Activated CD8-positive, alpha-beta memory T cell treated with anti-CD3 and anti-CD28 coated beads, Interleukin-2, amount 50 U/mL, for 1 hour (primary cell): ENCODE measurements around the gene VIT.
"Not testable (repeated sequence)": the region's sequence is repeated elsewhere in the genome, so short reads cannot be mapped to it uniquely, and the experiment has no call there.

Experiments
- DNase-seq: peaks from one replicate; pipeline ENCODE4 v3.0.0-alpha.2; 2020; ENCODE audit errors: extremely low read depth

VIT gene

GRCh38 chr2:36677996-36678605, 18.4 kb upstream of the VIT start:
- DNase-seq = no peak

GRCh38 chr2:36678856-36679255, 17.7 kb upstream of the VIT start:
- DNase-seq = no peak

GRCh38 chr2:36680012-36680411, 16.5 kb upstream of the VIT start:
- no peak for DNase-seq

GRCh38 chr2:36682562-36682961, 13.9 kb upstream of the VIT start:
- DNase-seq = no peak

GRCh38 chr2:36683002-36683401, 13.5 kb upstream of the VIT start:
- no peak for DNase-seq

- not testable (repeated sequence) for DNase-seq
These were observed 8.2 kb upstream of the VIT start for GRCh38 chr2:36688291-36688690.

- not testable (repeated sequence) for DNase-seq
These were observed 7.5 kb upstream of the VIT start for GRCh38 chr2:36689013-36689412.

- no peak for DNase-seq
These were observed 4.4 kb upstream of the VIT start for GRCh38 chr2:36692121-36692520.

GRCh38 chr2:36693825-36694224, 2.7 kb upstream of the VIT start:
- no peak for DNase-seq

GRCh38 chr2:36695746-36696415, 626 bp upstream of the VIT start:
- DNase-seq = no peak

GRCh38 chr2:36697424-36698066, 1.0 kb downstream of the VIT start:
- no peak for DNase-seq

- no peak for DNase-seq
These were observed 2.5 kb downstream of the VIT start for GRCh38 chr2:36698993-36699392.

- no peak for DNase-seq
These were observed 3.8 kb downstream of the VIT start for GRCh38 chr2:36700311-36700710.

- no peak for DNase-seq
These were observed 4.9 kb downstream of the VIT start for GRCh38 chr2:36701391-36701795.

- no peak for DNase-seq
These were observed 5.4 kb downstream of the VIT start for GRCh38 chr2:36701918-36702317.

- no peak for DNase-seq
These were observed 6.3 kb downstream of the VIT start for GRCh38 chr2:36702781-36703180.

- DNase-seq = no peak
These were observed 8.1 kb downstream of the VIT start for GRCh38 chr2:36704475-36705150.

- DNase-seq = no peak
These were observed 9.0 kb downstream of the VIT start for GRCh38 chr2:36705326-36706020.

- DNase-seq = no peak
These were observed 9.7 kb downstream of the VIT start for GRCh38 chr2:36706021-36706876.

GRCh38 chr2:36707050-36707449, 10.5 kb downstream of the VIT start:
- DNase-seq = no peak
